ENCODE data around the gene ADAMTS9.

Gene ADAMTS9

GRCh38 chr3:64612916-64613526 lies 74.8 kb downstream of the ADAMTS9 start:
- no peak for DNase-seq

GRCh38 chr3:64612082-64612860 lies 75.5 kb downstream of the ADAMTS9 start:
- no peak for DNase-seq

- DNase-seq, result no peak
These were observed 79.1 kb downstream of the ADAMTS9 start for GRCh38 chr3:64608741-64609140.

GRCh38 chr3:64607032-64607551 lies 80.7 kb downstream of the ADAMTS9 start:
- no peak for DNase-seq

- DNase-seq, result no peak
These were observed 83.5 kb downstream of the ADAMTS9 start for GRCh38 chr3:64604313-64604712.

GRCh38 chr3:64601824-64602223 lies 86.0 kb downstream of the ADAMTS9 start:
- DNase-seq, result no peak

GRCh38 chr3:64600246-64600950 lies 87.4 kb downstream of the ADAMTS9 start:
- no peak for DNase-seq

- no peak for DNase-seq
These were observed 88.1 kb downstream of the ADAMTS9 start for GRCh38 chr3:64599651-64600050.

- DNase-seq, result no peak
These were observed 92.5 kb downstream of the ADAMTS9 start for GRCh38 chr3:64595253-64595694.

- no peak for DNase-seq
These were observed 93.7 kb downstream of the ADAMTS9 start for GRCh38 chr3:64594134-64594533.

- no peak for DNase-seq
These were observed 94.5 kb downstream of the ADAMTS9 start for GRCh38 chr3:64593350-64593749.

GRCh38 chr3:64591615-64592014 lies 96.2 kb downstream of the ADAMTS9 start:
- no peak for DNase-seq

- DNase-seq, result no peak
These were observed 99.4 kb downstream of the ADAMTS9 start for GRCh38 chr3:64588380-64588779.

GRCh38 chr3:64586952-64587351 lies 100.8 kb downstream of the ADAMTS9 start:
- DNase-seq, result no peak

GRCh38 chr3:64584179-64584578 lies 103.6 kb downstream of the ADAMTS9 start:
- DNase-seq, result no peak

- DNase-seq, result no peak
These were observed 109.0 kb downstream of the ADAMTS9 start for GRCh38 chr3:64578797-64579196.

- no peak for DNase-seq
These were observed 109.6 kb downstream of the ADAMTS9 start for GRCh38 chr3:64578062-64578770.

GRCh38 chr3:64576211-64576775 lies 111.5 kb downstream of the ADAMTS9 start:
- no peak for DNase-seq

GRCh38 chr3:64575211-64575844 lies 112.5 kb downstream of the ADAMTS9 start:
- DNase-seq, result no peak

- DNase-seq, result no peak
These were observed 113.6 kb downstream of the ADAMTS9 start for GRCh38 chr3:64574194-64574593.

- no peak for DNase-seq
These were observed 115.8 kb downstream of the ADAMTS9 start for GRCh38 chr3:64571982-64572381.

GRCh38 chr3:64568895-64569517 lies 118.8 kb downstream of the ADAMTS9 start:
- no peak for DNase-seq

Data from stimulated activated CD4-positive, alpha-beta T cell treated with anti-CD3 and anti-CD28 coated beads, Interleukin-4, amount 100 ng/mL, for 4 hours (primary cell).